Naive thymus-derived CD4-positive, alpha-beta T cell (primary cell): ENCODE measurements around the gene ASB12. TPM values are rescaled to one million over a fixed set of nuclear protein-coding genes. Genes with fewer than 3 reads are reported as not detected.

Experiments used
- ATAC-seq: fragments of 150-1000 bp; cut with Tn5 transposase; 2 replicates; pipeline ENCODE4 v1.10.0; 2021; ENCODE audit warnings: mild to moderate bottlenecking, moderate library complexity
- CTCF ChIA-PET: fragments of 350-600 bp; sonication (Branson Sonifier 250); formaldehyde crosslinking; loops from one replicate; lab custom pipeline; 2021; ENCODE audit warnings: antibody characterized with exemption; lab: Charles Lee
- POLR2A ChIA-PET: fragments of 350-600 bp; sonication (Branson Sonifier 250); formaldehyde crosslinking; loops from one replicate; lab custom pipeline; 2021; ENCODE audit warnings: antibody characterized with exemption, inconsistent platforms; lab: Charles Lee
- DNase-seq, 9 donors: peaks; one replicate each; pipeline versions ENCODE4 v3.0.0 to v3.0.0-alpha.2; 2020 to 2022; ENCODE audit warnings: mixed read lengths in 1 of 9
- H3K27ac ChIP-seq: one replicate; pipeline ENCODE4 v1.7.0; 2013; ENCODE audit warnings: mild to moderate bottlenecking, low read depth, low read length, moderate library complexity
- H3K27me3 ChIP-seq, 2 donors: one replicate each; pipeline ENCODE4 v1.7.0; 2013; ENCODE audit warnings: low read length in 2 of 2, mild to moderate bottlenecking in 2 of 2, moderate library complexity in 2 of 2; ENCODE audit not compliant: control insufficient read depth in 2 of 2, insufficient read depth in 2 of 2
- H3K36me3 ChIP-seq, 3 experiments: 1 replicate in 2 of 3; 2 replicates in 1 of 3; pipeline ENCODE4 v1.7.0; 2013; ENCODE audit warnings: low read length in 3 of 3, mild to moderate bottlenecking in 3 of 3, moderate library complexity in 1 of 3; ENCODE audit not compliant: insufficient read depth in 3 of 3, control insufficient read depth in 2 of 3
- H3K4me1 ChIP-seq, 2 donors: one replicate each; pipeline ENCODE4 v1.7.0; 2013; ENCODE audit warnings: low read length in 2 of 2, mild to moderate bottlenecking in 2 of 2, moderate library complexity in 1 of 2; ENCODE audit not compliant: control insufficient read depth in 2 of 2, insufficient read depth in 2 of 2
- H3K4me3 ChIP-seq: 2 replicates; pipeline ENCODE4 v1.7.0; 2013; ENCODE audit warnings: mild to moderate bottlenecking, low read length
- H3K9me3 ChIP-seq, 3 experiments: 1 replicate in 2 of 3; 2 replicates in 1 of 3; pipeline ENCODE4 v1.7.0; 2013; ENCODE audit warnings: low read length in 3 of 3; ENCODE audit not compliant: control insufficient read depth in 2 of 3
- H3K27ac Mint-ChIP-seq, 9 donors: one replicate each; pipeline ENCODE4 v1.8.0; 2020 to 2022; ENCODE audit warnings: mixed read lengths in 9 of 9, mild to moderate bottlenecking in 8 of 9, moderate library complexity in 5 of 9, inconsistent platforms in 2 of 9
- H3K27me3 Mint-ChIP-seq, 5 donors: one replicate each; pipeline ENCODE4 v1.8.0; 2021 to 2022; ENCODE audit warnings: mixed read lengths in 5 of 5, mild to moderate bottlenecking in 1 of 5
- H3K36me3 Mint-ChIP-seq, 5 donors: one replicate each; pipeline ENCODE4 v1.8.0; 2020 to 2022; ENCODE audit warnings: mixed read lengths in 5 of 5, mild to moderate bottlenecking in 3 of 5, inconsistent platforms in 1 of 5
- H3K4me1 Mint-ChIP-seq, 7 donors: one replicate each; pipeline ENCODE4 v1.8.0; 2020 to 2022; ENCODE audit warnings: mixed read lengths in 7 of 7, mild to moderate bottlenecking in 3 of 7, inconsistent platforms in 1 of 7
- H3K4me3 Mint-ChIP-seq, 10 donors: one replicate each; pipeline ENCODE4 v1.8.0; 2020 to 2022; ENCODE audit warnings: mild to moderate bottlenecking in 10 of 10, mixed read lengths in 10 of 10, moderate library complexity in 6 of 10, inconsistent platforms in 2 of 10
- H3K9me3 Mint-ChIP-seq, 11 donors: one replicate each; pipeline ENCODE4 v1.8.0; 2020 to 2022; ENCODE audit warnings: mixed read lengths in 11 of 11, mild to moderate bottlenecking in 4 of 11, inconsistent platforms in 1 of 11, moderate library complexity in 1 of 11
- intact Hi-C, 2 donors: fragments of 100-400 bp; cut with micrococcal nuclease; formaldehyde crosslinking; loops; one replicate each; pipeline ENCODE4 v1.15.1; 2023
- polyA plus RNA-seq, 2 donors: library from polyadenylated mRNA; unstranded; fragments of 300-500 nt; fragmentation: Illumina TruSeq; gene quantifications; one replicate each; pipeline ENCODE4 v1.2.3, GENCODE V29; 2021
- total RNA-seq, 6 experiments: library from RNA in 5 of 6; stranded (reverse) in 5 of 6; gene quantifications; 1 replicate in 5 of 6; 2 replicates in 1 of 6; pipeline ENCODE4 v1.2.3 and lab custom pipeline; 2021 to 2026

Gene ASB12
- total and polyA plus RNA-seq, 7 experiments from 2014 or later = 0.55 TPM; not detected in 6

DNA sequence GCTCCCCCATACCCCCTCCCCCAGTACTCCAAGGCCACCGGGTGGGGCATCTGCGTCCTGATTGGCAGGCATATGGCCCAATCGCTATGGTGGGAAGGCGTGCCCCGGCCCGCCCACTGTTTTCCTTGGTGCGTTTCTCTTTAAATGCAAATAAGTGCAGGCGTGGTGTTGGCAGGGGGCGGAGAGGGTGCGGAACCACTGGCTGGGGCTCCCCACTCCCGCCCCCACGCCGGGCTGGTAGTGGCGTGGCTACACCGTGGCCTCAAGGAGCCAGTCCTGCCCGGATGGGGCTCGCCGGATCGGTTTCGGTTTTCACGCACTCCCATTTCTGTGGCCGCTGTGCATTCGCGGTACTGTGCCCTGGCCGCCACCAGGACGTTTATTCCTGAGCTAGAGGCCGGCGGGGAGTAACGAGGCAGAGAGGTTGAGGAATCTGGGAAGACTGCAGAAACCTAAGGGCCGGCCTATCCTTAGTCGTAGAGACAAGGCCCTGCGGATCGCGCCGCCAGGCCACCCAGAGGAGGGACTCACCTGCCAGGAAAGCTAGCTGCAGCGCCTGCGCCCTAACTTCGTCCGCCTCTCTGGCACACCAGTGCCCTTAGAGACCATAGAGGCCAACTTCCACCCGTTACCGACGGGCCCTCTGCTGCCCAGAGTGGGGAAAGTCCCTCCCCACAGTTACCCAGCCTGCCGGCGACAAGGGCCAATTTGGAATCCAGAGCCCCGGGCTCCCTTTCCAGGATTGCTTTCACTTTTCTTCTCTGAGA, 24.5 kb downstream of the ASB12 start:
- Histone ChIP-seq H3K27ac (peak overlapping the region; percentile 77), H3K9me3 (no peaks in the 10 kb centered on the region), H3K27me3 (no peaks in the 10 kb centered on the region), H3K4me1 (peaks cover 6 to 7% of the 10 kb centered on the region in 2 donors), H3K4me3 (peak overlapping the region; percentile 71), H3K36me3 (no peaks in the 10 kb centered on the region)
- ChIA-PET CTCF (interaction anchor here (1.2 kb wide), 1 partner anchor 830 kb away, joined by 3 read pairs; no protein-coding TSS in a partner anchor), POLR2A (interaction anchor here (1.0 to 1.5 kb wide), 2 partner anchors 11 to 771 kb away, joined by 4 to 6 read pairs; partner anchors contain the start of gene ZC4H2)
- Mint-ChIP-seq H3K9me3 (no peaks in the 10 kb centered on the region), H3K27ac (peak overlapping the region; percentile 82 to 95 (median 93)), H3K4me3 (peak overlapping the region; percentile 83 to 94 (median 90)), H3K4me1 (peaks cover 9 to 25% (median 13%) of the 10 kb centered on the region in 7 donors), H3K36me3 (no peaks in the 10 kb centered on the region), H3K27me3 (no peaks in the 10 kb centered on the region)
- intact Hi-C loops = loop anchor here (1.0 to 5.0 kb wide), 8 partner anchors 189 to 1328 kb away; partner anchors contain the start of genes LAS1L (in 2 of the 2), MTMR8 (in 2 of the 2), ZC4H2 (in 2 of the 2) and ZC3H12B (in 1 of the 2)
- DNase-seq (peak; percentile 70 to 88 (median 86)), ATAC-seq (peak; percentile 95)

GRCh38 chrX:64205441-64205734, 25.0 kb downstream of the ASB12 start, which contains the start of gene AMER1:
Gene AMER1 (minus strand): TSS chrX:64205708. CDS start chrX:64193286, 12,422 bp downstream.
- Histone ChIP-seq H3K27me3 (no peaks in the 10 kb centered on the region), H3K9me3 (no peaks in the 10 kb centered on the region), H3K4me3 (peak within 1 kb of the TSS; percentile 71), H3K27ac (peak within 1 kb of the TSS; percentile 77), H3K4me1 (peaks cover 6 to 7% of the 10 kb centered on the region in 2 donors), H3K36me3 (no peaks in the 10 kb centered on the region)
- H3K4me1 Mint-ChIP-seq = peaks cover 9 to 25% (median 13%) of the 10 kb centered on the region in 7 donors
- H3K4me3 Mint-ChIP-seq = peak within 1 kb of the TSS; percentile 83 to 94 (median 90)
- ChIA-PET CTCF (no interaction called here), POLR2A (interaction anchor here (1.0 to 1.5 kb wide), 2 partner anchors 11 to 771 kb away, joined by 4 to 6 read pairs; partner anchors contain the start of gene ZC4H2)
- H3K36me3 Mint-ChIP-seq = no peaks in the 10 kb centered on the region
- intact Hi-C loops = loop anchor here (1.0 to 5.0 kb wide), 7 partner anchors 190 to 1329 kb away; partner anchors contain the start of genes MTMR8 (in 2 of the 2), ZC4H2 (in 2 of the 2), LAS1L (in 1 of the 2) and ZC3H12B (in 1 of the 2)
- H3K9me3 Mint-ChIP-seq = no peaks in the 10 kb centered on the region
- ATAC-seq (peak; percentile 42), DNase-seq (no peak)
- no peaks in the 10 kb centered on the region for H3K27me3 Mint-ChIP-seq
- H3K27ac Mint-ChIP-seq = peak within 1 kb of the TSS; percentile 82 to 95 (median 93)

DNA sequence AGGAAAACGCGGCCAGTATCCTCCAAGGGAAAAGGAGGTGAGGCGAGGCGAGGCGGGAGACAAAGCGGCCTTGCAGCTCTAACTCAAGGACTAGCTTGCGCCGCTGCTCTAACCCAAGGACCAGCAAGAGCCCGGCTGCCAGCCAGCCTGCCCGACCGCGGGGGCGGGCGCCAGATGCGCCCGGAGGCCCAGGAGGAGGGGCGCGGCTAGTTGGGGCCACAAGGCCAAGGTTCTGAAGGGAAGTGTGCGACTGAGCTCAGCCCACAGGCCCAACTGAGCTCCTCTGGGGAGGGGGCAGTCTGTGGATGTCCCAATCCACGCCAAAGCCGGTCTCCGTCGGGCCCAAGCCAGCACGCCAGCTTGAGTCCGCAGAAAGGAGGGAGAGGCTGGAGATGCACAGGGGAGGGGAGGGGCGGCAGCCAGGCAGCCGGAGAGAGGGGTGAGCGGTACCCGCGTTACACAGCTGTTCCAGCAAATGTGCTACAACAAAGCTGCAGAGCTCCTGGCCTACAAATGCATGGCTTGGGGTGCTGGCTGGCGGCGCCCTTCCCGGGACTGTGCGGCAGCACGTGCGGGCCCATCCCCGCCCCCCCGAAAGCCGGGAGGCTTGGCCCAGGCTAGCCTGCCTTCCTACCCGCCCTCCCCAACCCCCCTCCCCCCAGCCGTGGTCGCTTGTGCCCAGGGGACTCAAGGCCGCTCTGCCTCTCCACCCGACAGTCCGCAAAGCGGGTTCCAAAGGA, 25.5 kb downstream of the ASB12 start:
- DNase-seq = peak in 8 of 9 donors; percentile 6 to 29 (median 22)
- H3K4me1 Mint-ChIP-seq = peaks cover 9 to 25% (median 13%) of the 10 kb centered on the region in 7 donors
- Histone ChIP-seq H3K4me3 (peak overlapping the region; percentile 71), H3K36me3 (no peaks in the 10 kb centered on the region), H3K9me3 (no peaks in the 10 kb centered on the region), H3K4me1 (peaks cover 6 to 7% of the 10 kb centered on the region in 2 donors), H3K27ac (peak overlapping the region; percentile 77), H3K27me3 (no peaks in the 10 kb centered on the region)
- peak overlapping the region; percentile 62 to 94 (median 90) for H3K4me3 Mint-ChIP-seq
- intact Hi-C loops = loop anchor here (1.0 to 5.0 kb wide), 7 partner anchors 190 to 1329 kb away; partner anchors contain the start of genes MTMR8 (in 2 of the 2), ZC4H2 (in 2 of the 2), LAS1L (in 1 of the 2) and ZC3H12B (in 1 of the 2)
- H3K27ac Mint-ChIP-seq = peak overlapping the region in 4 of 9 donors; percentile 13 to 68 (median 48)
- H3K9me3 Mint-ChIP-seq = no peaks in the 10 kb centered on the region
- POLR2A ChIA-PET = interaction anchor here (1.0 to 1.5 kb wide), 3 partner anchors 10 to 772 kb away, joined by 3 to 6 read pairs (median 4); partner anchors contain the start of gene ZC4H2
- H3K27me3 Mint-ChIP-seq = no peaks in the 10 kb centered on the region
- no peaks in the 10 kb centered on the region for H3K36me3 Mint-ChIP-seq
- ATAC-seq = no peak
- CTCF ChIA-PET = no interaction called here

- Histone ChIP-seq H3K4me3 (no peak overlapping the region), H3K27me3 (no peaks in the 10 kb centered on the region), H3K9me3 (no peaks in the 10 kb centered on the region), H3K4me1 (peaks cover 6 to 7% of the 10 kb centered on the region in 2 donors), H3K27ac (no peak overlapping the region), H3K36me3 (no peaks in the 10 kb centered on the region)
- Mint-ChIP-seq H3K27me3 (no peaks in the 10 kb centered on the region), H3K36me3 (no peaks in the 10 kb centered on the region), H3K4me3 (peak overlapping the region; percentile 62 to 90 (median 83)), H3K4me1 (peaks cover 9 to 25% (median 14%) of the 10 kb centered on the region in 7 donors), H3K27ac (peak overlapping the region in 4 of 9 donors; percentile 13 to 68 (median 41)), H3K9me3 (no peaks in the 10 kb centered on the region)
- intact Hi-C loops = loop anchor here in 1 of 2 donors (2.0 kb wide), 1 partner anchor 643 kb away; no protein-coding TSS in a partner anchor
- DNase-seq (no peak), ATAC-seq (no peak)
- ChIA-PET CTCF (no interaction called here), POLR2A (interaction anchor here (1.0 kb wide), 1 partner anchor 450 kb away, joined by 3 read pairs; no protein-coding TSS in a partner anchor)
These were observed 26.2 kb downstream of the ASB12 start for GRCh38 chrX:64204252-64204651.

DNA sequence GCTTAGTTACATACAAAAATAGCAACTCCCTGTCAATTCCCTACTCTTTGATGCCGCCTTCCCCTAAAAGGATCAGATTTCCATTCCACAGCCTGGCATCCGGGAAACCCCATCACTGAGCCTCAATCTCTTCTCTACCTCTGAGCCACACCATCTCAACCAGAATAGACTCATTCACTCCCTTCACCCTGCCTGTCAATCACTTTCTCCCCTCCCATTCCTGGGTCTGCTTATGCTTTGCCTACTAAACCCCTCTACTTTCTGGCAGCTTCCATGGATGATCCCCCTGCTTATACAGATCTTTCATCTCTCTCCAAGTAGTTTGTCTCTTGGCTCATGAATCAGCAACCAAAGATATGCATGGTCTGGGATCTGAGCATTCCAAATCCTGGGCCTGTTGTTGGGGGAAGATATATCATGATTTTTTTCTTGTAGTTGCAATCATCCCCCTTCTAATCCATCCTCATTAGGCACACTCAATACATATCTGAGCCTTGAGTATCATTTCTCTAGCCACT, 27.5 kb downstream of the ASB12 start:
- DNase-seq (no peak), ATAC-seq (no peak)
- Mint-ChIP-seq H3K4me3 (peak overlapping the region in 2 of 10 donors; percentile 85 to 90), H3K4me1 (peaks cover 12 to 25% (median 14%) of the 10 kb centered on the region in 7 donors), H3K9me3 (no peaks in the 10 kb centered on the region), H3K27ac (peak overlapping the region in 1 of 9 donors; percentile 44), H3K36me3 (no peaks in the 10 kb centered on the region), H3K27me3 (no peaks in the 10 kb centered on the region)
- Histone ChIP-seq H3K4me3 (no peak overlapping the region), H3K27ac (no peak overlapping the region), H3K4me1 (peaks cover 6 to 7% of the 10 kb centered on the region in 2 donors), H3K36me3 (no peaks in the 10 kb centered on the region), H3K27me3 (no peaks in the 10 kb centered on the region), H3K9me3 (no peaks in the 10 kb centered on the region)
- ChIA-PET CTCF (no interaction called here), POLR2A (no interaction called here)
- intact Hi-C loops = no loop called here

- DNase-seq (no peak), ATAC-seq (no peak)
- Histone ChIP-seq H3K27ac (no peak overlapping the region), H3K9me3 (no peaks in the 10 kb centered on the region), H3K36me3 (peaks cover 0 to 1% (median 0%) of the 10 kb centered on the region in 3 experiments), H3K4me3 (no peak overlapping the region), H3K27me3 (no peaks in the 10 kb centered on the region), H3K4me1 (no peaks in the 10 kb centered on the region)
- Mint-ChIP-seq H3K9me3 (no peaks in the 10 kb centered on the region), H3K27ac (peak overlapping the region in 1 of 9 donors; percentile 43), H3K4me1 (peaks cover 4 to 16% (median 9%) of the 10 kb centered on the region in 7 donors), H3K4me3 (no peak overlapping the region), H3K27me3 (no peaks in the 10 kb centered on the region), H3K36me3 (peaks cover 0 to 3% (median 2%) of the 10 kb centered on the region in 5 donors)
- intact Hi-C loops = no loop called here
- ChIA-PET CTCF (interaction anchor here (0.5 kb wide), 1 partner anchor 108 kb away, joined by 3 read pairs; no protein-coding TSS in a partner anchor), POLR2A (no interaction called here)
These were observed 32.4 kb downstream of the ASB12 start for GRCh38 chrX:64198036-64198435.
